K562 (cell line): ENCODE measurements around the gene GPER1. TPM values are rescaled to one million over a fixed set of nuclear protein-coding genes. Genes with fewer than 3 reads are reported as not detected.
A peak's percentile ranks its signal among the peaks of the same experiment; 100 is the strongest.

Source experiments
- ASH1L ChIP-seq: fragments of 450-650 bp; IDR thresholded peaks from 2 replicates; pipeline ENCODE4 v1.6.1; 2018; ENCODE audit warnings: borderline replicate concordance, mild to moderate bottlenecking, low read depth; ENCODE audit not compliant: partially characterized antibody
- FOXP1 ChIP-seq: sonication (generic); formaldehyde crosslinking; IDR thresholded peaks from 2 replicates; pipeline ENCODE4 v1.8.0; 2022; ENCODE audit warnings: mild to moderate bottlenecking, missing genetic modification reagents
- LARP7 ChIP-seq: fragments of 450-650 bp; IDR thresholded peaks from 2 replicates; pipeline ENCODE4 v1.6.1; 2016
- MTA2 ChIP-seq: fragments of 450-650 bp; IDR thresholded peaks from 2 replicates; pipeline ENCODE4 v1.6.1; 2016; ENCODE audit warnings: low read depth
- OTX1 ChIP-seq: fragments of 450-650 bp; formaldehyde crosslinking; IDR thresholded peaks from 2 replicates; pipeline ENCODE4 v1.4.0; 2022; ENCODE audit warnings: mild to moderate bottlenecking
- PCBP2 ChIP-seq: fragments of 200-400 bp; formaldehyde crosslinking; IDR thresholded peaks from 2 replicates; pipeline ENCODE4 v1.6.1; 2018; ENCODE audit warnings: low read length, low read depth, mild to moderate bottlenecking, moderate library complexity; ENCODE audit not compliant: poor library complexity, severe bottlenecking
- PHF20 ChIP-seq: fragments of 450-650 bp; IDR thresholded peaks from 2 replicates; pipeline ENCODE4 v1.6.1; 2018; ENCODE audit not compliant: partially characterized antibody
- POLR3G ChIP-seq: IDR thresholded peaks from 2 replicates; pipeline ENCODE4 v1.6.1; 2011; ENCODE audit not compliant: insufficient read length, insufficient replicate concordance; ENCODE audit errors: extremely low read depth
- RBM39 ChIP-seq: fragments of 200-400 bp; formaldehyde crosslinking; optimal IDR thresholded peaks from 2 replicates; pipeline ENCODE3; 2018; ENCODE audit warnings: low read depth, low read length
- SREBF1 ChIP-seq: fragments of 150-350 bp; IDR thresholded peaks from 2 replicates; pipeline ENCODE4 v1.6.1; 2014; ENCODE audit warnings: antibody characterized with exemption, low read depth, low read length, borderline replicate concordance
- SREBF2 ChIP-seq: sonication (generic); formaldehyde crosslinking; IDR thresholded peaks from 2 replicates; pipeline ENCODE4 v1.4.0; 2020; ENCODE audit warnings: mild to moderate bottlenecking, missing genetic modification reagents
- TARDBP ChIP-seq: fragments of 450-650 bp; IDR thresholded peaks from 2 replicates; pipeline ENCODE4 v1.6.1; 2016
- ZFP1 ChIP-seq: fragments of 450-650 bp; formaldehyde crosslinking; IDR thresholded peaks from 2 replicates; pipeline ENCODE4 v1.4.0; 2020; ENCODE audit warnings: mild to moderate bottlenecking, mixed read lengths
- ZNF316 ChIP-seq: fragments of 450-650 bp; IDR thresholded peaks from 2 replicates; pipeline ENCODE4 v1.6.1; 2016
- ZNF431 ChIP-seq: sonication (generic); formaldehyde crosslinking; IDR thresholded peaks from 2 replicates; pipeline ENCODE4 v1.8.0; 2022; ENCODE audit warnings: mild to moderate bottlenecking, missing genetic modification reagents
- ZNF445 ChIP-seq: fragments of 250-450 bp; sonication (Bioruptor Pico); IDR thresholded peaks from 2 replicates; pipeline ENCODE4 v1.4.0; 2020; ENCODE audit warnings: low read depth, mild to moderate bottlenecking, moderate library complexity
- polyA plus RNA-seq, 8 experiments: library from polyadenylated mRNA; depleted of rRNA in 4 of 8; stranded (reverse) in 5 of 8; unstranded in 3 of 8; fragments of >200 nt; fragmentation: Nextera tagmentation in 2 of 8; fragmentation: Illumina TruSeq in 1 of 8; extraction: Ambion mirVana in 2 of 8; extraction: Trizol in 1 of 8; gene quantifications; 2 replicates each; pipeline versions ENCODE4 v1.2.1 to v1.2.3, GENCODE V29; 2011 to 2014; ENCODE audit warnings: inconsistent platforms in 1 of 8, missing spikeins in 1 of 8
- total RNA-seq, 7 experiments: library from RNA; depleted of rRNA in 6 of 7; stranded (reverse); fragments of >200 nt in 6 of 7; fragmentation: Illumina TruSeq in 2 of 7; extraction: Trizol in 2 of 7; gene quantifications; 2 replicates each; pipeline versions ENCODE4 v1.2.1 to v1.2.3, GENCODE V29; 2011 to 2021; ENCODE audit warnings: low replicate concordance in 1 of 7
- TF ChIP-seq, protein P1 (sequence below): fragments of 250-450 bp; sonication (Bioruptor Pico); IDR thresholded peaks from 2 replicates; pipeline ENCODE4 v1.4.0; 2020; ENCODE audit warnings: mild to moderate bottlenecking, moderate library complexity, borderline replicate concordance
- TF ChIP-seq, protein P2 (sequence below): sonication (generic); formaldehyde crosslinking; IDR thresholded peaks from 2 replicates; pipeline ENCODE4 v1.8.0; 2022; ENCODE audit warnings: missing genetic modification reagents, mild to moderate bottlenecking, borderline replicate concordance
- TF ChIP-seq, protein P3 (sequence below): sonication (generic); formaldehyde crosslinking; IDR thresholded peaks from 2 replicates; pipeline ENCODE4 v1.8.1; 2023; ENCODE audit warnings: mild to moderate bottlenecking, missing genetic modification reagents
- TF ChIP-seq, protein P4 (sequence below): fragments of 250-450 bp; sonication (Bioruptor Pico); IDR thresholded peaks from 2 replicates; pipeline ENCODE4 v1.8.0; 2021; ENCODE audit warnings: borderline replicate concordance, mild to moderate bottlenecking, moderate library complexity; ENCODE audit not compliant: poor library complexity, severe bottlenecking
- TF ChIP-seq, protein P5 (sequence below): sonication (generic); formaldehyde crosslinking; IDR thresholded peaks from 2 replicates; pipeline ENCODE4 v1.8.0; 2022; ENCODE audit warnings: missing genetic modification reagents, mild to moderate bottlenecking, moderate library complexity, borderline replicate concordance

The GPER1 gene
- total and polyA plus RNA-seq, 9 of the 15 experiments (the other 6 are each of a cell fraction or from before 2014, with no cell fraction given) = 0.04 to 0.09 (median 0.08) TPM; not detected in 6

DNA sequence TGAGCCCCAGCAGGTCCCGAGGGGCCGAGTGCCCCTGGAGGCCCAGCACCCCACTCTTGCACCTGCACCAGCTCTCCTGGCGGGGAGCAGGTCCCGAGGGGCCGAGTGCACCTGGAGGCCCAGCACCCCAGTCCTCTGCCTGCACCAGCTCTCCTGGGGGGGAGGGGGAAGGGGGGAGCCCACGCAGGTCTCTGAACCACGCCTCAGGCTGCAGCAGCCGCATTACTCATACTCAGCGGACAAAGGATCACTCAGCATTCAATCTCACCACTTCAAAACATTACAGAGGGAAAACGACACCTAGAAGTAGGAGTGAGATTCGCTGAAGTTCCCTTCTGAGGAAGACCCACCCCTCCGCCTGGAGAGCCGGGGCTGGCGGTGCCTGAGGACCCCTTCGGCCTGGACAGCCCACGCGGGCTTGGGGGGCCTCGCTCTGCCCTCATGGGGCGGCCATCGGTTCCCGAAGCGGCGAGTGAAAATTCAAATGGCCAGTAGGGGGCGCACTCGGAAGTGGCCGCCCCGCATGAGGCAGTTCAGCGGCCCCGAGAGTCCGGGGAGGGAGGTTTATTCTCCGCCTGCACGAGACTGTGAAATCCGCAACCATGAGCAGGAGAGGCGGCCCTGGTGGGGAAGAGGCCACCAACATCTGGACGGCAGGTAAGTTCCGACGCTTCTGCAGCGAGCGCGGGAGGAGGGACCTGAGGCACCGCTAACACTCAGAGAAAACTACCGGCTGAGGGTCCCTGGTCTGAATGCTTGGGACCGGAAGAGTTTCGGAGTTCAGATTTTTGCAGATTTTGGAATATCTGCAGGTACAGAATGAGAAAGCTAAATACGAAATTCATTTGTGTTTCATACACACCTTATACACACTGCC, 1.1 kb upstream of the GPER1 start (continued):
- TF ChIP-seq, protein P1, sequence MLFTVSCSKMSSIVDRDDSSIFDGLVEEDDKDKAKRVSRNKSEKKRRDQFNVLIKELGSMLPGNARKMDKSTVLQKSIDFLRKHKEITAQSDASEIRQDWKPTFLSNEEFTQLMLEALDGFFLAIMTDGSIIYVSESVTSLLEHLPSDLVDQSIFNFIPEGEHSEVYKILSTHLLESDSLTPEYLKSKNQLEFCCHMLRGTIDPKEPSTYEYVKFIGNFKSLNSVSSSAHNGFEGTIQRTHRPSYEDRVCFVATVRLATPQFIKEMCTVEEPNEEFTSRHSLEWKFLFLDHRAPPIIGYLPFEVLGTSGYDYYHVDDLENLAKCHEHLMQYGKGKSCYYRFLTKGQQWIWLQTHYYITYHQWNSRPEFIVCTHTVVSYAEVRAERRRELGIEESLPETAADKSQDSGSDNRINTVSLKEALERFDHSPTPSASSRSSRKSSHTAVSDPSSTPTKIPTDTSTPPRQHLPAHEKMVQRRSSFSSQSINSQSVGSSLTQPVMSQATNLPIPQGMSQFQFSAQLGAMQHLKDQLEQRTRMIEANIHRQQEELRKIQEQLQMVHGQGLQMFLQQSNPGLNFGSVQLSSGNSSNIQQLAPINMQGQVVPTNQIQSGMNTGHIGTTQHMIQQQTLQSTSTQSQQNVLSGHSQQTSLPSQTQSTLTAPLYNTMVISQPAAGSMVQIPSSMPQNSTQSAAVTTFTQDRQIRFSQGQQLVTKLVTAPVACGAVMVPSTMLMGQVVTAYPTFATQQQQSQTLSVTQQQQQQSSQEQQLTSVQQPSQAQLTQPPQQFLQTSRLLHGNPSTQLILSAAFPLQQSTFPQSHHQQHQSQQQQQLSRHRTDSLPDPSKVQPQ = no peak
- TF ChIP-seq SREBF1 (no peak), SREBF2 (CRISPR knock-in tag) (no peak), ZNF316 (peak; percentile 27; the same call in 1 of the 2 replicates), OTX1 (no peak), ZNF445 (CRISPR knock-in tag) (no peak), PHF20 (no peak), TARDBP (peak; percentile 53; the same call in 1 of the 2 replicates), MTA2 (peak; percentile 15; the same call in 1 of the 2 replicates), ASH1L (no peak), PCBP2 (no peak), ZNF431 (CRISPR knock-in tag) (no peak), POLR3G (no peak), RBM39 (no peak), LARP7 (no peak; the same call in 1 of the 2 replicates), ZFP1 (CRISPR knock-in tag) (no peak), FOXP1 (CRISPR knock-in tag) (no peak)
- TF ChIP-seq, protein P2, sequence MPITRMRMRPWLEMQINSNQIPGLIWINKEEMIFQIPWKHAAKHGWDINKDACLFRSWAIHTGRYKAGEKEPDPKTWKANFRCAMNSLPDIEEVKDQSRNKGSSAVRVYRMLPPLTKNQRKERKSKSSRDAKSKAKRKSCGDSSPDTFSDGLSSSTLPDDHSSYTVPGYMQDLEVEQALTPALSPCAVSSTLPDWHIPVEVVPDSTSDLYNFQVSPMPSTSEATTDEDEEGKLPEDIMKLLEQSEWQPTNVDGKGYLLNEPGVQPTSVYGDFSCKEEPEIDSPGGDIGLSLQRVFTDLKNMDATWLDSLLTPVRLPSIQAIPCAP (CRISPR knock-in tag) = no peak
- TF ChIP-seq, protein P3, sequence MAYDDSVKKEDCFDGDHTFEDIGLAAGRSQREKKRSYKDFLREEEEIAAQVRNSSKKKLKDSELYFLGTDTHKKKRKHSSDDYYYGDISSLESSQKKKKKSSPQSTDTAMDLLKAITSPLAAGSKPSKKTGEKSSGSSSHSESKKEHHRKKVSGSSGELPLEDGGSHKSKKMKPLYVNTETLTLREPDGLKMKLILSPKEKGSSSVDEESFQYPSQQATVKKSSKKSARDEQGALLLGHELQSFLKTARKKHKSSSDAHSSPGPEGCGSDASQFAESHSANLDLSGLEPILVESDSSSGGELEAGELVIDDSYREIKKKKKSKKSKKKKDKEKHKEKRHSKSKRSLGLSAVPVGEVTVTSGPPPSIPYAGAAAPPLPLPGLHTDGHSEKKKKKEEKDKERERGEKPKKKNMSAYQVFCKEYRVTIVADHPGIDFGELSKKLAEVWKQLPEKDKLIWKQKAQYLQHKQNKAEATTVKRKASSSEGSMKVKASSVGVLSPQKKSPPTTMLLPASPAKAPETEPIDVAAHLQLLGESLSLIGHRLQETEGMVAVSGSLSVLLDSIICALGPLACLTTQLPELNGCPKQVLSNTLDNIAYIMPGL = no peak
- TF ChIP-seq, protein P4, sequence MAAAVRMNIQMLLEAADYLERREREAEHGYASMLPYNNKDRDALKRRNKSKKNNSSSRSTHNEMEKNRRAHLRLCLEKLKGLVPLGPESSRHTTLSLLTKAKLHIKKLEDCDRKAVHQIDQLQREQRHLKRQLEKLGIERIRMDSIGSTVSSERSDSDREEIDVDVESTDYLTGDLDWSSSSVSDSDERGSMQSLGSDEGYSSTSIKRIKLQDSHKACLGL (CRISPR knock-in tag) = no peak
- TF ChIP-seq, protein P5, sequence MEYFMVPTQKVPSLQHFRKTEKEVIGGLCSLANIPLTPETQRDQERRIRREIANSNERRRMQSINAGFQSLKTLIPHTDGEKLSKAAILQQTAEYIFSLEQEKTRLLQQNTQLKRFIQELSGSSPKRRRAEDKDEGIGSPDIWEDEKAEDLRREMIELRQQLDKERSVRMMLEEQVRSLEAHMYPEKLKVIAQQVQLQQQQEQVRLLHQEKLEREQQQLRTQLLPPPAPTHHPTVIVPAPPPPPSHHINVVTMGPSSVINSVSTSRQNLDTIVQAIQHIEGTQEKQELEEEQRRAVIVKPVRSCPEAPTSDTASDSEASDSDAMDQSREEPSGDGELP (CRISPR knock-in tag) = peak; percentile 53; the same call in 1 of the 2 replicates
